HCT116 (cell line): ENCODE results near the gene SCRN2. TPM values are rescaled to one million over a fixed set of nuclear protein-coding genes. Genes with fewer than 3 reads are reported as not detected.

Source experiments
- ATAC-seq: fragments of 200-7000 bp; cut with Tn5 transposase; 2 replicates; pipeline ENCODE4 v1.9.1; 2020; ENCODE audit warnings: mild to moderate bottlenecking, moderate library complexity
- BruUV-seq: library from RNA; stranded (reverse); fragments of 400-500 nt; replicated peaks from 2 replicates; lab custom pipeline; 2021; lab: Mats Ljungman, UMichigan
- CTCF ChIA-PET: fragments of 300-600 bp; sonication (Branson Sonifier 250); formaldehyde crosslinking; loops from one replicate; lab custom pipeline; 2021; ENCODE audit warnings: antibody characterized with exemption; lab: Charles Lee
- POLR2A ChIA-PET: fragments of 300-600, 350-600 bp; sonication (Branson Sonifier 250); formaldehyde crosslinking; loops from one replicate; lab custom pipeline; 2021; ENCODE audit warnings: antibody characterized with exemption; lab: Charles Lee
- RAD21 ChIA-PET, 2 experiments: fragments of 300-600 bp; sonication (Branson Sonifier 250); formaldehyde crosslinking; loops; one replicate each; lab custom pipeline; 2023; ENCODE audit warnings: low total read pairs in 2 of 2; ENCODE audit not compliant: uncharacterized antibody in 2 of 2, unreplicated experiment in 2 of 2, low non-redundant PET in 1 of 2; lab: Charles Lee
- DNase-seq: peaks from one replicate; pipeline ENCODE4 v3.0.0-alpha.2; 2010; ENCODE audit warnings: low read depth, low spot score
- H2AFZ ChIP-seq: fragments of 200-600 bp; shearing (Covaris generic), sonication (generic); 2 replicates; pipeline ENCODE4 v1.6.1; 2017; ENCODE audit warnings: low read depth, mixed run types, mixed read lengths, antibody characterized with exemption, low read length; ENCODE audit not compliant: poor library complexity, severe bottlenecking
- H3K27ac ChIP-seq: 2 replicates; pipeline ENCODE4 v1.5.1; 2012; ENCODE audit warnings: low read depth, low read length
- H3K27me3 ChIP-seq: fragments of 200-600 bp; sonication (generic); 2 replicates; pipeline ENCODE4 v1.6.1; 2016; ENCODE audit warnings: mixed run types, low read length, mixed read lengths; ENCODE audit not compliant: insufficient read depth
- H3K36me3 ChIP-seq, 2 experiments: fragments of 200-500 bp in 1 of 2; fragments of 200-600 bp in 1 of 2; sonication (Bioruptor generic) in 1 of 2; sonication (generic) in 1 of 2; 2 replicates each; pipeline versions ENCODE4 v1.5.1 to v1.6.1; 2014 to 2016; ENCODE audit warnings: low read length in 2 of 2, inconsistent platforms in 1 of 2, mixed read lengths in 1 of 2, mixed run types in 1 of 2; ENCODE audit not compliant: insufficient read depth in 2 of 2, control insufficient read depth in 1 of 2
- H3K4me1 ChIP-seq, 2 experiments: fragments of 200-600 bp in 1 of 2; sonication (generic) in 1 of 2; 2 replicates each; pipeline versions ENCODE4 v1.5.1 to v1.6.1; 2012 to 2017; ENCODE audit warnings: low read length in 2 of 2, inconsistent platforms in 1 of 2, mild to moderate bottlenecking in 1 of 2, mixed read lengths in 1 of 2, mixed run types in 1 of 2, moderate library complexity in 1 of 2; ENCODE audit not compliant: insufficient read depth in 2 of 2, control insufficient read depth in 1 of 2
- H3K4me2 ChIP-seq: fragments of 200-600 bp; sonication (generic); 2 replicates; pipeline ENCODE4 v1.6.1; 2017; ENCODE audit warnings: mixed run types, low read length, mixed read lengths
- H3K4me3 ChIP-seq, 2 experiments: fragments of 200-600 bp in 1 of 2; sonication (generic) in 1 of 2; replicated peaks in 1 of 2; 2 replicates each; pipeline ENCODE4 v1.5.1; 2011 to 2016; ENCODE audit warnings: low read length in 2 of 2, control low read depth in 1 of 2, low read depth in 1 of 2, mild to moderate bottlenecking in 1 of 2, mixed read lengths in 1 of 2, mixed run types in 1 of 2
- H3K79me2 ChIP-seq: fragments of 200-600 bp; sonication (generic); 2 replicates; pipeline ENCODE4 v1.6.1; 2017; ENCODE audit warnings: mild to moderate bottlenecking, mixed run types, low read length, moderate library complexity, mixed read lengths; ENCODE audit not compliant: insufficient read depth
- H3K9ac ChIP-seq: fragments of 200-600 bp; sonication (generic); 2 replicates; pipeline ENCODE4 v1.6.1; 2016; ENCODE audit warnings: low read length, mixed read lengths
- H3K9me2 ChIP-seq: fragments of 200-600 bp; sonication (generic), shearing (Covaris generic); 2 replicates; pipeline ENCODE4 v1.6.1; 2017; ENCODE audit warnings: mixed run types, mild to moderate bottlenecking, moderate library complexity; ENCODE audit not compliant: insufficient read depth
- H3K9me3 ChIP-seq, 2 experiments: fragments of 200-500 bp in 1 of 2; fragments of 200-600 bp in 1 of 2; sonication (Bioruptor generic) in 1 of 2; sonication (generic) in 1 of 2; 2 replicates each; pipeline ENCODE4 v1.6.1; 2014 to 2017; ENCODE audit warnings: low read length in 2 of 2, mixed read lengths in 2 of 2, inconsistent platforms in 1 of 2, low read depth in 1 of 2, mild to moderate bottlenecking in 1 of 2, mixed run types in 1 of 2, moderate library complexity in 1 of 2; ENCODE audit not compliant: control insufficient read depth in 1 of 2, insufficient read depth in 1 of 2
- H4K20me1 ChIP-seq: fragments of 200-600 bp; sonication (generic), shearing (Covaris generic); 2 replicates; pipeline ENCODE4 v1.6.1; 2017; ENCODE audit warnings: mixed run types, mild to moderate bottlenecking, moderate library complexity; ENCODE audit not compliant: insufficient read depth
- CTCF ChIP-seq, 3 experiments: fragments of 200-600 bp in 1 of 3; sonication (generic) in 1 of 3; IDR thresholded peaks in 2 of 3; conservative IDR thresholded peaks in 1 of 3; 2 replicates each; pipeline ENCODE4 v1.5.1; 2012 to 2017; ENCODE audit warnings: low read depth in 2 of 3, low read length in 2 of 3, antibody characterized with exemption in 1 of 3, borderline replicate concordance in 1 of 3, control low read depth in 1 of 3, mild to moderate bottlenecking in 1 of 3, mixed read lengths in 1 of 3, mixed run types in 1 of 3, moderate library complexity in 1 of 3; ENCODE audit not compliant: insufficient read depth in 1 of 3
- EZH2phosphoT487 ChIP-seq: fragments of 200-600 bp; IDR thresholded peaks from 2 replicates; pipeline ENCODE4 v1.6.1; 2018; ENCODE audit warnings: antibody characterized with exemption, borderline replicate concordance
- POLR2A ChIP-seq: IDR thresholded peaks from 2 replicates; pipeline ENCODE4 v1.7.0; 2011; ENCODE audit warnings: borderline replicate concordance; ENCODE audit not compliant: insufficient read depth, insufficient read length; ENCODE audit errors: extremely low read depth
- SRF ChIP-seq: IDR thresholded peaks from 2 replicates; pipeline ENCODE4 v1.6.1; 2012; ENCODE audit warnings: low read depth
- TCF7L2 ChIP-seq: IDR thresholded peaks from 2 replicates; pipeline ENCODE4 v1.7.0; 2011; ENCODE audit warnings: borderline replicate concordance, inconsistent platforms; ENCODE audit not compliant: insufficient read depth, insufficient read length; ENCODE audit errors: extremely low read depth
- YY1 ChIP-seq: IDR thresholded peaks from 2 replicates; pipeline ENCODE4 v1.6.1; 2011; ENCODE audit warnings: low read length, low read depth, moderate library complexity, mild to moderate bottlenecking; ENCODE audit not compliant: insufficient replicate concordance; ENCODE audit errors: extremely low read depth
- ZFX ChIP-seq: fragments of 450-650 bp; IDR thresholded peaks from 2 replicates; pipeline ENCODE4 v1.6.1; 2017
- intact Hi-C: fragments of 100-400 bp; cut with micrococcal nuclease; formaldehyde crosslinking; loops from 2 replicates; pipeline ENCODE4 v1.10.0; 2022
- total RNA-seq: library from RNA; stranded (reverse); gene quantifications from one replicate; pipeline ENCODE4 v1.2.1, GENCODE V29; 2021; ENCODE audit not compliant: unreplicated experiment

SCRN2 gene
- total RNA-seq, 1 experiment from 2014 or later, result 53.2 TPM

- Histone ChIP-seq H3K79me2 (no peaks in the 10 kb centered on the region), H3K9me2 (no peaks in the 10 kb centered on the region), H4K20me1 (no peaks in the 10 kb centered on the region), H3K9ac (no peak overlapping the region), H2AFZ (no peak overlapping the region)
- ATAC-seq, result no peak
- BruUV-seq, result no TSS peak
- POLR2A ChIA-PET, result interaction anchor here (1.5 kb wide), 1 partner anchor 26 kb away, joined by 4 read pairs; the partner anchor contains the start of gene SP2
- DNase-seq, result no peak
- intact Hi-C loops, result no loop called here
- TF ChIP-seq ZFX (no peak), CTCF (IDR thresholded peaks at IDR 0.05 in 2 of 3, conservative IDR thresholded peaks at IDR 0.05 in 1 of 3; ENCODE audit: borderline replicate concordance in 1 of 3, insufficient read depth in 1 of 3, low read depth in 2 of 3, low read length in 2 of 3) (no peak), TCF7L2 (peak; percentile 25), EZH2phosphoT487 (no peak), SRF (no peak)
- TF ChIP-seq, all 23 proteins: peak for 1
- RAD21 ChIA-PET, result no interaction called here
- CTCF ChIA-PET, result interaction anchor here (1.4 kb wide), 1 partner anchor 22 kb away, joined by 3 read pairs; no protein-coding TSS in a partner anchor
- H3K36me3 ChIP-seq, result no peaks in the 10 kb centered on the region
- H3K4me1 ChIP-seq, result peaks cover 6 to 21% of the 10 kb centered on the region in 2 experiments; a peak in 3 of 4 replicates
- no peak overlapping the region for H3K4me2 ChIP-seq
- H3K9me3 ChIP-seq, result no peaks in the 10 kb centered on the region
- peaks cover 7% of the 10 kb centered on the region; the same call in 1 of the 2 replicates for H3K27me3 ChIP-seq
- H3K4me3 ChIP-seq, result no peak overlapping the region
- H3K27ac ChIP-seq, result no peak overlapping the region
Observed at GRCh38 chr17:47869114-47869513, 28.0 kb upstream of the SCRN2 start.

GRCh38 chr17:47867813-47868533 lies 26.9 kb upstream of the SCRN2 start:
- Histone ChIP-seq H3K36me3 (no peaks in the 10 kb centered on the region), H3K79me2 (no peaks in the 10 kb centered on the region), H3K27ac (no peak overlapping the region), H3K4me2 (no peak overlapping the region), H3K9ac (no peak overlapping the region), H3K27me3 (peaks cover 7% of the 10 kb centered on the region; the same call in 1 of the 2 replicates), H4K20me1 (no peaks in the 10 kb centered on the region), H2AFZ (no peak overlapping the region), H3K4me1 (peaks cover 11 to 26% of the 10 kb centered on the region in 2 experiments), H3K4me3 (no peak overlapping the region), H3K9me3 (no peaks in the 10 kb centered on the region), H3K9me2 (no peaks in the 10 kb centered on the region)
- CTCF ChIA-PET, result no interaction called here
- 0 out of 2 replicates have a peak, but pooled peaks have one; percentile 20 for ATAC-seq
- no peak for TF ChIP-seq POLR2A
- TF ChIP-seq YY1, result no peak
- POLR2A ChIA-PET, result interaction anchor here (1.5 kb wide), 1 partner anchor 28 kb away, joined by 4 read pairs; the partner anchor contains the start of gene SP2
- BruUV-seq, result no TSS peak
- RAD21 ChIA-PET, result no interaction called here
- DNase-seq, result no peak
- intact Hi-C loops, result no loop called here
